K562 (cell line): ENCODE measurements around the gene MTMR12. TPM values are rescaled to one million over a fixed set of nuclear protein-coding genes. Genes with fewer than 3 reads are reported as not detected.
A peak's percentile ranks its signal among the peaks of the same experiment; 100 is the strongest.

Source experiments
- BCOR ChIP-seq: fragments of 450-650 bp; IDR thresholded peaks from 2 replicates; pipeline ENCODE4 v1.6.1; 2016
- CBFA2T3 ChIP-seq: fragments of 450-650 bp; IDR thresholded peaks from 2 replicates; pipeline ENCODE4 v1.6.1; 2017
- COPS2 ChIP-seq: fragments of 450-650 bp; conservative IDR thresholded peaks from 2 replicates; pipeline ENCODE4 v1.6.1; 2016; ENCODE audit warnings: mild to moderate bottlenecking, moderate library complexity
- DEAF1 ChIP-seq: fragments of 450-650 bp; formaldehyde crosslinking; IDR thresholded peaks from 2 replicates; pipeline ENCODE4 v1.4.0; 2020; ENCODE audit warnings: mild to moderate bottlenecking, moderate library complexity
- DMBX1 ChIP-seq: fragments of 250-450 bp; sonication (Bioruptor Pico); IDR thresholded peaks from 2 replicates; pipeline ENCODE4 v1.8.0; 2022; ENCODE audit warnings: inconsistent platforms, mild to moderate bottlenecking, moderate library complexity, borderline replicate concordance
- HDAC8 ChIP-seq: fragments of 450-650 bp; IDR thresholded peaks from 2 replicates; pipeline ENCODE4 v1.6.1; 2016; ENCODE audit warnings: mild to moderate bottlenecking, missing genetic modification characterization, moderate library complexity, missing compliant biosample characterization
- ILK ChIP-seq: fragments of 450-650 bp; IDR thresholded peaks from 2 replicates; pipeline ENCODE4 v1.6.1; 2016; ENCODE audit warnings: missing genetic modification characterization, low read depth, mild to moderate bottlenecking, missing compliant biosample characterization, moderate library complexity, borderline replicate concordance
- JUNB ChIP-seq: fragments of 450-650 bp; formaldehyde crosslinking; conservative IDR thresholded peaks from 2 replicates; pipeline ENCODE4 v1.4.0; 2020; ENCODE audit warnings: mild to moderate bottlenecking
- JUND ChIP-seq, 2 experiments: IDR thresholded peaks; 2 replicates in 1 of 2; 3 replicates in 1 of 2; pipeline ENCODE4 v1.6.1; 2011; ENCODE audit warnings: borderline replicate concordance in 2 of 2, low read depth in 2 of 2, low read length in 2 of 2, improper control_type of control experiment in 1 of 2, missing biosample characterization in 1 of 2, missing genetic modification characterization in 1 of 2, missing genetic modification reagents in 1 of 2
- MBD2 ChIP-seq: sonication (generic); IDR thresholded peaks from 2 replicates; pipeline ENCODE4 v1.6.1; 2016; ENCODE audit warnings: low read depth, borderline replicate concordance
- MCM5 ChIP-seq: fragments of 450-650 bp; IDR thresholded peaks from 2 replicates; pipeline ENCODE4 v1.6.1; 2016; ENCODE audit warnings: low read depth
- NFXL1 ChIP-seq: fragments of 450-650 bp; formaldehyde crosslinking; IDR thresholded peaks from 2 replicates; pipeline ENCODE4 v1.4.0; 2021; ENCODE audit warnings: mild to moderate bottlenecking
- NR2F6 ChIP-seq: fragments of 450-650 bp; formaldehyde crosslinking; IDR thresholded peaks from 2 replicates; pipeline ENCODE4 v1.4.0; 2020; ENCODE audit warnings: mild to moderate bottlenecking
- PURB ChIP-seq: sonication (generic); formaldehyde crosslinking; IDR thresholded peaks from 2 replicates; pipeline ENCODE4 v1.9.0; 2021; ENCODE audit warnings: low read depth, mild to moderate bottlenecking, missing genetic modification reagents
- RBM25 ChIP-seq: fragments of 200-400 bp; formaldehyde crosslinking; IDR thresholded peaks from 2 replicates; pipeline ENCODE4 v1.6.1; 2018; ENCODE audit warnings: low read length, low read depth, moderate library complexity; ENCODE audit not compliant: severe bottlenecking
- SMAD4 ChIP-seq: fragments of 250-450 bp; sonication (Bioruptor Pico); conservative IDR thresholded peaks from 2 replicates; pipeline ENCODE4 v1.8.0; 2021; ENCODE audit warnings: inconsistent platforms, mild to moderate bottlenecking, moderate library complexity
- XRCC3 ChIP-seq: fragments of 450-650 bp; IDR thresholded peaks from 2 replicates; pipeline ENCODE4 v1.6.1; 2017; ENCODE audit warnings: mild to moderate bottlenecking, moderate library complexity
- ZEB2 ChIP-seq: fragments of 450-650 bp; IDR thresholded peaks from 2 replicates; pipeline ENCODE4 v1.6.1; 2016
- ZNF143 ChIP-seq: sonication (generic); formaldehyde crosslinking; IDR thresholded peaks from 2 replicates; pipeline ENCODE4 v1.9.0; 2022; ENCODE audit warnings: mild to moderate bottlenecking, missing genetic modification reagents
- ZNF217 ChIP-seq: sonication (generic); formaldehyde crosslinking; IDR thresholded peaks from 2 replicates; pipeline ENCODE4 v1.8.0; 2022; ENCODE audit warnings: mild to moderate bottlenecking, missing genetic modification reagents
- ZNF445 ChIP-seq: fragments of 250-450 bp; sonication (Bioruptor Pico); IDR thresholded peaks from 2 replicates; pipeline ENCODE4 v1.4.0; 2020; ENCODE audit warnings: low read depth, mild to moderate bottlenecking, moderate library complexity
- ZNF561 ChIP-seq: fragments of 450-650 bp; formaldehyde crosslinking; conservative IDR thresholded peaks from 2 replicates; pipeline ENCODE4 v1.4.0; 2020; ENCODE audit warnings: mild to moderate bottlenecking, moderate library complexity
- ZNF668 ChIP-seq: fragments of 250-450 bp; sonication (Bioruptor Pico); IDR thresholded peaks from 2 replicates; pipeline ENCODE4 v1.8.0; 2022; ENCODE audit warnings: mild to moderate bottlenecking, inconsistent platforms
- polyA plus RNA-seq, 8 experiments: library from polyadenylated mRNA; depleted of rRNA in 4 of 8; stranded (reverse) in 5 of 8; unstranded in 3 of 8; fragments of >200 nt; fragmentation: Nextera tagmentation in 2 of 8; fragmentation: Illumina TruSeq in 1 of 8; extraction: Ambion mirVana in 2 of 8; extraction: Trizol in 1 of 8; gene quantifications; 2 replicates each; pipeline versions ENCODE4 v1.2.1 to v1.2.3, GENCODE V29; 2011 to 2014; ENCODE audit warnings: inconsistent platforms in 1 of 8, missing spikeins in 1 of 8
- total RNA-seq, 7 experiments: library from RNA; depleted of rRNA in 6 of 7; stranded (reverse); fragments of >200 nt in 6 of 7; fragmentation: Illumina TruSeq in 2 of 7; extraction: Trizol in 2 of 7; gene quantifications; 2 replicates each; pipeline versions ENCODE4 v1.2.1 to v1.2.3, GENCODE V29; 2011 to 2021; ENCODE audit warnings: low replicate concordance in 1 of 7
- TF ChIP-seq, protein P1 (sequence below), 2 experiments: fragments of 150-350 bp in 1 of 2; IDR thresholded peaks; 2 replicates each; pipeline ENCODE4 v1.6.1; 2012 to 2016; ENCODE audit warnings: low read depth in 2 of 2, low read length in 2 of 2, mild to moderate bottlenecking in 1 of 2, moderate library complexity in 1 of 2
- TF ChIP-seq, protein P2 (sequence below): sonication (generic); formaldehyde crosslinking; IDR thresholded peaks from 2 replicates; pipeline ENCODE4 v1.9.0; 2022; ENCODE audit warnings: mild to moderate bottlenecking, missing genetic modification reagents
- TF ChIP-seq, protein P3 (sequence below): fragments of 250-450 bp; sonication (Bioruptor Pico); IDR thresholded peaks from 2 replicates; pipeline ENCODE4 v1.8.0; 2021; ENCODE audit warnings: borderline replicate concordance, mild to moderate bottlenecking, moderate library complexity; ENCODE audit not compliant: poor library complexity, severe bottlenecking

The MTMR12 gene
- total and polyA plus RNA-seq, 9 of the 15 experiments (the other 6 are each of a cell fraction or from before 2014, with no cell fraction given): 4.0 to 28.7 (median 17.1) TPM

DNA sequence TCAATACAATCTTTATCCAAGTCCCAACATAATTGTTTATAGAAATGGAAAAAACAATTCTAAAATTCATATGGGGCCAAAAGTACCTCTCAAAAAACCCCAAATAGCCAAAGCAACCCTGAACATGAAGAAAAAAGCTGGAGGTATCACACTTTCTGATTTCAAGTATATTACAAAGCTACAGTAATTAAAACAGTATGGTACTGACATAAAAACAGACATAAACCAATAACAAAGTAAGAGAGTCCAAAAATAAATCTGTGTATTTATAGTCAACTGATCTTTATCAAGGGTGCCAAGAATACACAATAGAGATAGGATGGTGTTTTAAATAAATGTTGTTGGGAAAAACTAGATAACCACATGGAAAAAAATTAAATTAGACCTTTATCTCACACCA is 125.1 kb downstream of the MTMR12 start (continued):
- TF ChIP-seq, protein P1, sequence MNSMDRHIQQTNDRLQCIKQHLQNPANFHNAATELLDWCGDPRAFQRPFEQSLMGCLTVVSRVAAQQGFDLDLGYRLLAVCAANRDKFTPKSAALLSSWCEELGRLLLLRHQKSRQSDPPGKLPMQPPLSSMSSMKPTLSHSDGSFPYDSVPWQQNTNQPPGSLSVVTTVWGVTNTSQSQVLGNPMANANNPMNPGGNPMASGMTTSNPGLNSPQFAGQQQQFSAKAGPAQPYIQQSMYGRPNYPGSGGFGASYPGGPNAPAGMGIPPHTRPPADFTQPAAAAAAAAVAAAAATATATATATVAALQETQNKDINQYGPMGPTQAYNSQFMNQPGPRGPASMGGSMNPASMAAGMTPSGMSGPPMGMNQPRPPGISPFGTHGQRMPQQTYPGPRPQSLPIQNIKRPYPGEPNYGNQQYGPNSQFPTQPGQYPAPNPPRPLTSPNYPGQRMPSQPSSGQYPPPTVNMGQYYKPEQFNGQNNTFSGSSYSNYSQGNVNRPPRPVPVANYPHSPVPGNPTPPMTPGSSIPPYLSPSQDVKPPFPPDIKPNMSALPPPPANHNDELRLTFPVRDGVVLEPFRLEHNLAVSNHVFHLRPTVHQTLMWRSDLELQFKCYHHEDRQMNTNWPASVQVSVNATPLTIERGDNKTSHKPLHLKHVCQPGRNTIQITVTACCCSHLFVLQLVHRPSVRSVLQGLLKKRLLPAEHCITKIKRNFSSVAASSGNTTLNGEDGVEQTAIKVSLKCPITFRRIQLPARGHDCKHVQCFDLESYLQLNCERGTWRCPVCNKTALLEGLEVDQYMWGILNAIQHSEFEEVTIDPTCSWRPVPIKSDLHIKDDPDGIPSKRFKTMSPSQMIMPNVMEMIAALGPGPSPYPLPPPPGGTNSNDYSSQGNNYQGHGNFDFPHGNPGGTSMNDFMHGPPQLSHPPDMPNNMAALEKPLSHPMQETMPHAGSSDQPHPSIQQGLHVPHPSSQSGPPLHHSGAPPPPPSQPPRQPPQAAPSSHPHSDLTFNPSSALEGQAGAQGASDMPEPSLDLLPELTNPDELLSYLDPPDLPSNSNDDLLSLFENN (IDR thresholded peaks at IDR 0.05; ENCODE audit: low read depth in 2 of 2, low read length in 2 of 2): no peak
- TF ChIP-seq, protein P2, sequence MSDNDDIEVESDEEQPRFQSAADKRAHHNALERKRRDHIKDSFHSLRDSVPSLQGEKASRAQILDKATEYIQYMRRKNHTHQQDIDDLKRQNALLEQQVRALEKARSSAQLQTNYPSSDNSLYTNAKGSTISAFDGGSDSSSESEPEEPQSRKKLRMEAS (CRISPR knock-in tag): no peak
- TF ChIP-seq HDAC8 (tag): no peak
- no peak for TF ChIP-seq MCM5
- TF ChIP-seq JUNB: no peak
- TF ChIP-seq NR2F6 (CRISPR knock-in tag): no peak
- TF ChIP-seq ZNF217 (CRISPR knock-in tag): no peak
- TF ChIP-seq DMBX1 (CRISPR knock-in tag): no peak
- no peak for TF ChIP-seq JUND (IDR thresholded peaks at IDR 0.05; ENCODE audit: borderline replicate concordance, low read depth, low read length)
- TF ChIP-seq JUND (tag; IDR thresholded peaks at IDR 0.05; ENCODE audit: borderline replicate concordance, low read depth, low read length): no peak
- TF ChIP-seq BCOR: peak; percentile 95
- no peak for TF ChIP-seq XRCC3
- TF ChIP-seq RBM25: peak; percentile 96
- no peak for TF ChIP-seq MBD2
- TF ChIP-seq ZNF668: no peak
- TF ChIP-seq PURB (CRISPR knock-in tag): no peak
- TF ChIP-seq ZNF445: no peak
- TF ChIP-seq, protein P3, sequence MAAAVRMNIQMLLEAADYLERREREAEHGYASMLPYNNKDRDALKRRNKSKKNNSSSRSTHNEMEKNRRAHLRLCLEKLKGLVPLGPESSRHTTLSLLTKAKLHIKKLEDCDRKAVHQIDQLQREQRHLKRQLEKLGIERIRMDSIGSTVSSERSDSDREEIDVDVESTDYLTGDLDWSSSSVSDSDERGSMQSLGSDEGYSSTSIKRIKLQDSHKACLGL (CRISPR knock-in tag): no peak
- no peak for TF ChIP-seq ZNF143 (CRISPR knock-in tag)
- TF ChIP-seq ZNF561 (CRISPR knock-in tag): no peak
- TF ChIP-seq CBFA2T3: no peak
- no peak for TF ChIP-seq DEAF1
- no peak for TF ChIP-seq NFXL1 (CRISPR knock-in tag)
- TF ChIP-seq ZEB2: no peak
- TF ChIP-seq SMAD4 (CRISPR knock-in tag): no peak
- no peak for TF ChIP-seq ILK (tag)
- no peak for TF ChIP-seq COPS2
